Fibroblast of pulmonary artery (primary cell): Measurements from ENCODE around the gene USP5.
A peak's percentile ranks its signal among the peaks of the same experiment; 100 is the strongest.

Experiments
- DNase-seq: peaks from one replicate; pipeline ENCODE4 v3.0.0-alpha.2; 2010; ENCODE audit warnings: low read depth
- H3K4me3 ChIP-seq: replicated peaks from 2 replicates; pipeline ENCODE4 v1.5.1; 2011; ENCODE audit warnings: low read depth, mild to moderate bottlenecking, control low read depth, low read length, moderate library complexity
- TF ChIP-seq, protein P1 (sequence below): IDR thresholded peaks from 2 replicates; pipeline ENCODE4 v1.5.1; 2011; ENCODE audit warnings: mild to moderate bottlenecking, control low read depth, low read length, inconsistent platforms; ENCODE audit errors: missing control alignments

The USP5 gene

DNA sequence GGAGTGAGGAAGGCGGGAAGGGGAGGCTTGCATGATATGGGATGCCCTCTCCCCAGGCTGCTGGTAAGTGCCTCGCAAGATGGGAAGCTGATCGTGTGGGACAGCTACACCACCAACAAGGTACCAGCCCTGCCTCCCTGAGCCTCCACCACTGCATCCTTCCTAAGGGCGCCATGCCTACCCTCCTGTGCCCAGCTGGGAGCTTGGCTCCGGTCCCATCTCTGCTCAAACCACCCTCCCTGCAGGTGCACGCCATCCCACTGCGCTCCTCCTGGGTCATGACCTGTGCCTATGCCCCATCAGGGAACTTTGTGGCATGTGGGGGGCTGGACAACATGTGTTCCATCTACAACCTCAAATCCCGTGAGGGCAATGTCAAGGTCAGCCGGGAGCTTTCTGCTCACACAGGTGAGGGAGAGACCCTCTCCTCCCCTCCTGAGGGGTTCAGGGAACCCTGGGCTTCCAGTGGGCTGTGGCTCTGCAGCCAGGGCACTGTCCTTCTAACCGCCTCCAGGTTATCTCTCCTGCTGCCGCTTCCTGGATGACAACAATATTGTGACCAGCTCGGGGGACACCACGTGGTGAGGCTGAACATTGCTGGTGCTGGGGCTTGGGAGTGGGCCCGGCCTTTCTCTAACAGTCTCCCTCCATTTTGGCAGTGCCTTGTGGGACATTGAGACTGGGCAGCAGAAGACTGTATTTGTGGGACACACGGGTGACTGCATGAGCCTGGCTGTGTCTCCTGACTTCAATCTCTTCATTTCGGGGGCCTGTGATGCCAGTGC, 8.6 kb upstream of the USP5 start:
- no peak overlapping the region for H3K4me3 ChIP-seq
- TF ChIP-seq, protein P1, sequence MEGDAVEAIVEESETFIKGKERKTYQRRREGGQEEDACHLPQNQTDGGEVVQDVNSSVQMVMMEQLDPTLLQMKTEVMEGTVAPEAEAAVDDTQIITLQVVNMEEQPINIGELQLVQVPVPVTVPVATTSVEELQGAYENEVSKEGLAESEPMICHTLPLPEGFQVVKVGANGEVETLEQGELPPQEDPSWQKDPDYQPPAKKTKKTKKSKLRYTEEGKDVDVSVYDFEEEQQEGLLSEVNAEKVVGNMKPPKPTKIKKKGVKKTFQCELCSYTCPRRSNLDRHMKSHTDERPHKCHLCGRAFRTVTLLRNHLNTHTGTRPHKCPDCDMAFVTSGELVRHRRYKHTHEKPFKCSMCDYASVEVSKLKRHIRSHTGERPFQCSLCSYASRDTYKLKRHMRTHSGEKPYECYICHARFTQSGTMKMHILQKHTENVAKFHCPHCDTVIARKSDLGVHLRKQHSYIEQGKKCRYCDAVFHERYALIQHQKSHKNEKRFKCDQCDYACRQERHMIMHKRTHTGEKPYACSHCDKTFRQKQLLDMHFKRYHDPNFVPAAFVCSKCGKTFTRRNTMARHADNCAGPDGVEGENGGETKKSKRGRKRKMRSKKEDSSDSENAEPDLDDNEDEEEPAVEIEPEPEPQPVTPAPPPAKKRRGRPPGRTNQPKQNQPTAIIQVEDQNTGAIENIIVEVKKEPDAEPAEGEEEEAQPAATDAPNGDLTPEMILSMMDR, result no peak
- no peak for DNase-seq

DNA sequence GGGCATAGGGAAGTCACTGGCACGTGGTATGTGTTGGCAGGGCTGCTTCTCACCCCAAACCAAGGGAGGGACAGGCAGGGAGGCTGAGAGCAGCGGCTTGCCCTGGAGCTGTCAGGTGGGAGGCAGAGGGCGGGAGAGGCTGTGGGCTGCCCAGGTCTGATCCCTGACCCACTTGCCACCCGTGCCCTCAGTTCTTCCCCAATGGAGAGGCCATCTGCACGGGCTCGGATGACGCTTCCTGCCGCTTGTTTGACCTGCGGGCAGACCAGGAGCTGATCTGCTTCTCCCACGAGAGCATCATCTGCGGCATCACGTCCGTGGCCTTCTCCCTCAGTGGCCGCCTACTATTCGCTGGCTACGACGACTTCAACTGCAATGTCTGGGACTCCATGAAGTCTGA, 6.6 kb upstream of the USP5 start:
- H3K4me3 ChIP-seq, result no peak overlapping the region
- no peak for DNase-seq
- TF ChIP-seq, protein P1, result no peak

DNA sequence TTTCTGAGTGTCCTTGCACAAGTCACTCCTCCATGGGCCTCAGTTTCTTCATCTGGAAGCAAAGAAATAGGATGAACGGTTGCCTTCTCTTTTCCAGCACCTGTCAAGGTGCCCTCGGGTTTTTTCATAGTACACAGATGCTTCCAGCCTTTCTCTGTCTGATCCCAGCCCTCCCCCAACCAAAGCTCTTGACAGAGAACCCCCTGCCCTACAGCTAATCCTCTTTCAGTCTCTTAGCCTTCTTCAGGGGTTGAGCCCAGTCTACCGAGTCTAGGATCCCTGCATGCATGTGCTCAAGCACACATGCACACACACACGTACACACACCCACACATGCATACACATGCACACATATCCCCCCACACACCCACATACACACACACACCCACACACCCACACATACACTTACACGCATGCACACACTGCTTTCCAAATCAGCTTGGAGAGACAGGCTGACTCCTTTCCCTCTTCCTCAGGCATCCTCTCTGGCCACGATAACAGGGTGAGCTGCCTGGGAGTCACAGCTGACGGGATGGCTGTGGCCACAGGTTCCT, 5.6 kb upstream of the USP5 start:
- DNase-seq, result no peak
- TF ChIP-seq, protein P1, result no peak
- H3K4me3 ChIP-seq, result no peak overlapping the region

DNA sequence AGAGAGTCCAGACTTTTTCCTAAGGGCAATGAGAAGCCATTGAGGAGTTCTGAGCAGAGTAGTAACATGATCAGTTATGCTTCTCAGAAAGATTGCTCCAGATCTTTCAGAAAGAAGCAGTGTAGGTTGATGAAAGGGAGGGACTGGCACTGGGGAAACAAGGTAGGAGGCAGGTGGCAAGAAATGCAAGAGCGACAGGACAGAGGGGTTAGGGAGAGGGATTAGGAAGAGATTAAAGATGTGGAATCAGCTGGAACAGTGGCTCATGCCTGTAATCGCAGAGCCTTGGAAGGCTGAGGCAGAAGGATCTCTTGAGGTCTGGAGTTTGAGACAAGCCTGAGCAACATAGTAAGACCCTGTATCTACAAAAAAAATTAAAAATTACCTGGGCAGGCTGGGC, 4.3 kb upstream of the USP5 start:
- TF ChIP-seq, protein P1, result no peak
- no peak for DNase-seq
- no peak overlapping the region for H3K4me3 ChIP-seq

DNA sequence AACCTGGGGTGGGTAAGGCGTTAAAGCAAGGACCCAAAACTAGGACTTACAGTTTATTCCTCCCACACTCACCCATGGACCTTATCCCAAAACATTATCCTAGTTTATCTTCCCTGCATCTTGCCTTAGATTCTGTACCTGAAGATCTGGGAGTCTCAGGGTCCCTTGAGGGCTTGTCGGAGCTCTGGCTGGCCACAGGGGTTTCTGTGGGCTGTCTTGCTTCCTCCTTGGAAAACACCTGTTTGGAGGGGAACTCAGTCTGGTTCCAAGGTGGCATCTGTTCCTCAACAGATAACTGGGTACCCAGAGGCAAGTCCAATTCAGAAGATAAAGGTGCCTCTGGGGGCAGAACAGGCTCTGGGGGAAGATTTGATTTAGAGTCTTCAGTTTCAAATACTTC, 2.5 kb upstream of the USP5 start:
- no peak for DNase-seq
- no peak overlapping the region for H3K4me3 ChIP-seq
- TF ChIP-seq, protein P1, result no peak

DNA sequence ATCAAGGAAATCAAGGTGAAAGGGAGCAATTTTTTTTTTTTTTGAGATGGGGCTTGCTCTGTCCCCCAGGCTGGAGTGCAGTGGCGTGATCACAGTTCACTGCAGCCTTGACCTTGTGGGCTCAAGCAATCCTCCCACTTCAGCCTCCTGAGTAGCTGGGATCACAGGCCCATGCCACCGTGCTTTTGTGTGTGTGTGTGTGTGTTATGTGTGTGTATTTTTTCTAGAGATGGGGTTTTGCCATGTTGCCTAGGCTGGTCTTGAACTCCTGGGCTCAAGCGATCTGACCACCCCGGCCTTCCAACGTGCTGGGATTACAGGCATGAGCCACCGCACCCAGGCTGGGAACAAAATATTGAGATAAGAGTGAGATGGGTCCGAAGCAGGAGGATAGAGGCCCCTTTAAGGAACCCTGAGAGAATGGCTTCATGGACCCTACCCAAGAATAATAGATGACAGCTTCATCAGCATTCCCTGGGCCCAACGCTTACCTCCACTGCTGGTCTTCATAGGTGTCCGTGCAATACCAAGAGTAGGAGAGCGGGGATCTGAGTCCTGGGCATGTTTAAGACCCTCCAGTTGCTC, 1.9 kb upstream of the USP5 start:
- H3K4me3 ChIP-seq, result peak overlapping the region; percentile 68
- no peak for DNase-seq
- TF ChIP-seq, protein P1, result no peak
